Head of caudate nucleus (tissue), 42 donors: ENCODE data around the gene SV2C.
"Not testable (repeated sequence)": the region's sequence is repeated elsewhere in the genome, so short reads cannot be mapped to it uniquely, and the experiment has no call there.

ENCODE experiments used
- DNase-seq, 42 donors: peaks; one replicate each; pipeline versions ENCODE4 v3.0.0 to v3.0.0-alpha.2; 2020 to 2021; ENCODE audit warnings: mixed read lengths in 7 of 42
- intact Hi-C: fragments of 100-400 bp; cut with DNase I; formaldehyde crosslinking; loops from one replicate; pipeline ENCODE4 v1.15.0; 2022

Gene SV2C

DNA sequence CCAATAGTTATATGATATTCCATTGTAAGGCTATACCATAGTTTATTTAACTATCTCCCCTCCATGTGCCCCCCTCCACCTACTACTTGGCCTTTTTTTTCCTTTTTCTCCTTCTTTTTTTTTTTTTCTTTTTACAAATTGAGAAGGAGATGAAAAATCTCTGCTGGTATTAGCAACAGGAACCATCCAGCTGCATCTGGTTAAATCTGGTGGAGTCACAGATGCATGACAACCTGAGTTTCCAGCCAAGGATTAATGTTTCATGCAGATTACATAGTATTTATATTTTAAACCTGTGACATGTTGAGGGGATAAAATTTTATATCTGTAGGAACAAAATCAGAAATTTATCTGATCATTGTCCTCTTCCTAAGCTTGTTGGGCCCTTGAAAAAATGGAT is 191.4 kb downstream of the SV2C start:
- DNase-seq = no peak
- intact Hi-C loops = no loop called here

DNA sequence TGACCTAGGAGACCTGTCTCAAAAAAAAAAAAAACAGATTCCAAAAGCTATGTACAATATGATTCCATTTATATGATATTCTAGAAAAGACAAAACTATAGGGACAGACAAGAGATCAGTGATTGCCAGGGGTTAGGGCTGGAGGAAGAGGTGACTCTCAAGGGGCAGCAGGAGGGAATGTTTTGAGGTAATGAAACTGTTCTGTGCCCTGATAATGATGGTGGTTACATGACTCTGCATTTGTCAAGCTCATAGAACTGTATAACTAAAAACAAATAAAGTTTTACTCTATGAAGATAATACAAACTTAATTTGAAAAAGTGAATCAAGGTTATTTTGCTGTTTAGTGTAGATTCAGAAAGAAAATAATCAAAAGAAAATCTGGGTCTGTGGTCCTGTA is 194.6 kb downstream of the SV2C start:
- no peak for DNase-seq
- intact Hi-C loops = no loop called here

DNA sequence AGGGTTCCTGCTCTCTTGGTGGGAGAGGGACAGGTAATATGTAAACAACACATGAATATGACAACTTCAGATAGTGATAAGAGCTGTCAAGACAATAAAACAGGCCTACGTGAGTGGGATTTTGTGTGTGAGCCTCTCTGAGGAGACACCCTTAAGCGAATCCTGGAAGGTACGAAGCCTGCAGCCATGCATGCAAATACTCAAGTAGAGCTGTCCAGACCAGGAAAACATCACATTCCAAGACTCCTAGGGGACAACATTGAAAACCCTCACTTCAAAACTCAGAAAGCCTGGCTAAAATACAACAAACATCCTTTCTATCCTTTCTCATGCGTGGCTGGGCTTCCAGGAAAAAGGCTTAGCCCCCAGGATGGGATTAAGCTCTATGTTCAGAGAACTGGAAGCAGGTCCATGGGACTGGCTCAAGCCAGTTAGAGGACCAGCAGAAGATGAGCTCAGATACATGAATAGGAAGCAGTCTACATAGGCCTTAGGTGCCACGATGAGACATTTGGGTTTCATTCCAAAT is 195.1 kb downstream of the SV2C start:
- no peak for DNase-seq
- intact Hi-C loops = no loop called here

DNA sequence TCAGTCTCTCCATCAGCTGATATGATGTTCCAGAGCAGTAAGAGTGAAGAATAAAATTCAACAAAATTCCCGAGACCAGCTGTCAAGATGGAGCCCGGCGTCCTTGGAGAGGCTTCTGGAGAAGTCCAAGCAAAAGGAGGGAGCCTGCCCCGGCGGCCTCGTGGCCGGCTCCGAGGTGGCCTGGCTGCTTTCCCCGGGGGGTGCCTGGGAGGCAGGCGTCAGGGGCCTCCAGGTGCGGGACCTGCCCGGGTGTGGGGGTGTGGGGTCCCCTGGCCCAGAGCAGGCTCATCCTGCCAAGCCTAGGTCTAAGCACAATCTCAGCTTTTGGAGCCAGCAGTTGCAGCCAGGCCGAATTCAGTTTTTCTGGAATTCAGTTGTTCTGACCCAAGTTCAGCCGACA is 197.3 kb downstream of the SV2C start:
- no peak for DNase-seq
- intact Hi-C loops = no loop called here

DNA sequence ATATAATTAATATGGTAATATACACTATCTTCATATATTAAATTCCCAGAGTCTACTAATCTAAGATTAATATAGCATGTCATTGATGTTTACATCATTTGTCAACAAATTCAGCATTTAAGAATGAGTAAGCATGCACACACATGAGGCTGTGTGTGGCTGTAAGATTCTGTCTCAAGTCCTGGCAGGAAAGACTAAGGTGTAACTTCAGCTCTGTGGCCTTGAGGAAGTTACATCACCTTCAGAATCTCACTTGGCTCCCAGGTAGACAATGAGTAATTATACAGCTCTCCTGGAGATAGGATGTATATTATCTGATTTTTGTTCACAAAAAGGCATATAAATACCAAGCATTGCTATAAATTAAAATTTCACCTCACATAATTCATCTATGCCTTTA is 200.5 kb downstream of the SV2C start:
- DNase-seq = no peak
- intact Hi-C loops = no loop called here

DNA sequence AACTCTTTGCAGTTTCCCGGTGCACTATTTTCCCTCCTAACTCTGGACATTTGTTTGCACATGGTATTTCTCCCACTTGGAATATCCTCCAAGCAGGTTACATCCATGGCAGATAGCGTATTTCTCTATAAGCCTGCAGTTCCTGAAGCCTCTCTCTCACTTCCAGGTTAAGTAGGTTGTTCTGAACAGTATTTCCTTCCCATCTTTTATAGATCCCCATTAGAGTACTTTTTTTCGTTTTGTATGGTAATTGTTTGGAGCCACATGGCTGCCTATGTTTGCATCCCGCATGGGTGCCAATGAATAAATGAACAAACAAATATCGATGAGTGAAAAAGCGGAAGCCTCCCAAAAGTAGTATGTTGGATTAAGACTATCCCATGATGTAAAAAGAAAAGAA is 206.5 kb downstream of the SV2C start:
- intact Hi-C loops = no loop called here
- DNase-seq = no peak

DNA sequence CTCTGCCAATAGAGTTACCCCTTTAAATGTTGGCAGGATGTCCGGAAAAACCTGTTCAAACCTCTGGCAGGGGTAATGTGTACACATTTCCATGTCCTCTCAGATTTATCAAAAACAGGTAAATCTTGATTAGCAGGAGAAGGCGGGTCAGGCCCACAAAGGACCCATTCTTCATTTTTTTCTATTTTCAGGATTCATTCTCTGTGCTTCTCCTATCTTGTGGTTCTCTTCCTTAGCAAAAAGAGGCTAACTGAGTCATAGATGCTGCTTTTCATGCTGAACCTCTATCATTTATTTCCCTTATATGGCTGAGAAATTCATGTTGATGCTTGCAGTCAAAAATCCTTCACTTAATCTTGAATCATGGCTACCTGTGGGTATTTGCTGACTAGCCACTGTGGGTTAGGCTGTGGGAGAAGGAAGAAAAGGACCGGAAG is 207.2 kb downstream of the SV2C start:
- intact Hi-C loops = no loop called here
- no peak for DNase-seq

DNA sequence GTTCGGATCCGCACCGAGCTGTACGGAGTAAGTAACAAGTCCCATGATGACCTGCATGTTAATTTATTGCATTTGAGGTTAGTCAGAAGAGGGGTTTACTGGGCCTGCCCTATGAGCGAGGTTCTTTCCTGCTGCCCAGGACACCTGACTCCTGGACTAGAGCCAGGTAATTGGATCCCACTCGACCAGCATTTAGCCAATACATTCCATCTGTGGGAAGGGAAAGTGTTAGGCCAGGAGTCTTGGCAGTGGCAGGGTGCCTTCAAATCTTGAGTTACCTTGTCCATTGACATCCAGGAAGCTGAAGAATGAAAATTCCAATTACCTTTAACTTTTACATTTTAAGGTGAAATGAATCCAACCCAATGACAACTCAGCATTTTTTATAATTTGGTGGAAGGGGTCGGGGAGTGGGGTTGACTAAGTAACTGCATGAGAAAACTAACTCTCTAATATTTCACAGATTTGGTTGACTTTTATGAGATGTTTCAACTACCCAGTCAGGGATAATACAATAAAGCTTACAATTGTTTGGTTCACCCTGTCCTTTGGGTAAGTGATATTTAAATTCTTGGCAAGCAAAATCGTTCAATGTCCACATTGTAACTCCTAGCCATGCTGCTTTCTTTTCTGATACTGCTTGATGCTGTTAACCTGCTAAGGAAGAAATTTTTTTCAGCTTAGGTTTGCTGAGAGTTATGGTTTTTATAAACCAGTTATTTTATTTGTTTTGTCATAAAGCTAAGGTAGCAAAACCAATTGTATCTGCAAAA is 208.3 kb downstream of the SV2C start:
- intact Hi-C loops = no loop called here
- DNase-seq = no peak

DNA sequence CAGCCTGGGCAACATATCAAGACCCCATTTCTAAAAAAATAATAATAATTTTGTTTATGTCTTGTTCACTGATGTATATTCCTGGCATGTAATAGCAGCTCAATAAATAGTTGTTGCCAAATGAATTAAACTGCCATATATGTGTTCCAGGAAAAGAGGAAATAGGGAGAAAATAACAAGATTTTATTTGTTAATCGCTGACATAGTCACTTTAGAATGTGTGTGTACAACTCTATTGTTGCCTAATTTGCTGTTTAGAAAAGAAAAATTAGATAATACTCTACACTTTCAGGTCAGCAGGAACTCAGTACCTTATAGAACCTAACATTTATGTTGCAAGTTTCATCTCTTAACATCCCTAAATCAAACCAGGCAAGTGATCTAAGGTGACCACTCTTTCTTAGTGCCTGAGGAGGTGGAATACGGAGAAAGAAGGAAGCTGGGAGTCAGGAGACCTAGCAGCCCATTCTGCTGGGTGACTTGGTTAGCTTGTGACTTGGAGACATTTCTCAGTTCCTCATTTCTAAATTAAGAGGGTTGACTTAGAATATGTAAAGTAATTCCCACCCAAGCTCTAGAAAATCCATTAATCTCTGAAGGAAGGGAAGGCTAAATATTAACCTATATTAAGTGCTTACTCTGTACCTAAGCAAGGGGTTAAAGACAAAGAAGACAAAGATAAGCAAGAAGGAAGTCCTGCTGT is 209.6 kb downstream of the SV2C start:
- no peak for DNase-seq
- intact Hi-C loops = no loop called here

DNA sequence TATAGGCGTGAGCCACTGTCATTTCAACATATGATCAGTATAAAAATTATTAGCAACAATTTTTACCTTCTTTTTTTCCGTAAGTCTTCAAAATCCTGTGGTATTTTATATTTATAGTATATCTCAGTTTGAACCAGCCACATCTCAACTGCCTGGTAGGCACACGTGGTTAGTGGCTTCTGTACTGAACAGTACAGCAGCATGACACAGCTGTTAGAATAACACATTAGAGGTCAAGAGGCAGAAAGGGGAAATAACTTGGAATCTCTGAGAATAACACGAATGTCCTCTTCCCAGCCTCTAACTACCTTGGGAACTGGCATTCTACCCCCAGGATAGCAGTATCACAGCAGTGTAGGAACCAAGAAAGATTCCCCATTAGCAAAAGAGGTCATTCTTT is 211.4 kb downstream of the SV2C start:
- DNase-seq = no peak
- intact Hi-C loops = no loop called here

DNA sequence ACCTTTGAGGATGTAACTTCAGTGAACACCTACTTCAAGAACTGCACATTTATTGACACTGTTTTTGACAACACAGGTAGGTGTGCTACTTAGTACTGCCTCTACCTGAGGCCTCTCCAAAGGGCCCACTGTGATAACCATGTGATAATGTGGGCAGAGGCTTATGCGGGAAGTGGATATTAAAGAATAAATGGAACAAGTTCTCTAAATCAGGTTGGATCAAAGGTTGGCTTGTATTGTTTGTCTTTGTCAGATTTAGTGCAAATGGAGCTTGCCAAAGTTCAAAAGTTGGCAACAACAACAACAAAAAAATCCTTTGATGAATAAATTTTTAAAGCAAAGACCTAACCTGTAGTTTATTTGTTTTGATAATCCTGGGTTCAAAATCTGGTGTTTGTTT is 215.7 kb downstream of the SV2C start:
- DNase-seq = no peak
- intact Hi-C loops = no loop called here

DNA sequence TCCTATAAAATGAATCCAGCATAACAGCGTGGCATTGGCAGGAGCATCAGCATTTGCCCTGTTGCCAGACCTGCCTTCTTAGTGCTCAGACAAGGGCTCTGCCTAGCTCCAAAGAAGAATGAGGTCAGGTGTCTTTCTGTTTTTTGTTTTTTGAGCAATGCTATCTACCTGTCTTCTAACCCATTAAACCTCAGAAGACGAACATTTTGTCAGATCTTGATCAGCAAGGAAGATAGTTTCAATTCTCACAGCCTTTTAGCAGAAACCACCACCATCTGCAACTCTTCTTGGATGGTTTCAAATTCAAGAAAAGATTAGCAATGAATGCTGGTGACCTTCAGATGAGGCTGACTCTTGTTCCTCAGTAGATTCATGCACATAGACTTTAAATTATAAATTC is 216.4 kb downstream of the SV2C start:
- DNase-seq = no peak
- intact Hi-C loops = no loop called here

DNA sequence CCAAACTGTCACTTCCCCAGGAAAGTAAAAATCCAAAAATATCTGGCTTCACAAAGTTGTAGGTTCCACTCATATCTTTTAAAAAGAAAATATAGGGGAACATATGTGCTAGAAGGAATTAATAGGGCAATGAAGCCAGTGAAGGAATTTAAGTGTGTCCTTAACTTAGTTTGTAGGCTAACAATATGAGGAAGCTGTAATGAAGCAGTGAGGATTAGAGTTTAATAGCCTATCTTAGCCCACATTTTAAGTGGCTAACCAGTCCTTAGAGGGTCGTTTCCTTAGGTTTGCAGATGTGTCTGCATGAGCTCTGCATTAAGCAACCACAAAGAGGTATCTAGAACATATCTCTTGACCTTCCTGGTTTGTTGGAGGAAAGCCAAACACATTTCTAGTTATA is 218.7 kb downstream of the SV2C start:
- DNase-seq, intact Hi-C loops: not testable (repeated sequence)

DNA sequence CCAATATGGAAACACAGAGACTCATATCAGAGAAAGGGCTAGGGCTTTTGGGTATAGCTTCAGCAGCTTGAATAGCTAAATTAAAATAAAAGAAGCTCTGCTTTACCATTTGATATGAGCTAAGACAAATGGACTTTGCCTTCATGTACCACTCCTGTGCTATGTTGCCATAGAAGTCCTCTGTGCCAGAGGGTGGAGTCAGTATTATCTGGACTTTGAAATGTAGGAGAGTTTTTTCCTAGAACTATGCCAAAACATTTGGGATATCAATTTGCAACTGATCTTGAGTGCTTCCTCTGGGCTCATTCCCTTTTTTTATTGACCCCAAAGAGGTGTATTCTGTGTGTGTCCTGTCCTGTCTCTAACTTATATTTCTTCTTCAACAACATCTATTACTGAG is 219.5 kb downstream of the SV2C start:
- DNase-seq, intact Hi-C loops: not testable (repeated sequence)

DNA sequence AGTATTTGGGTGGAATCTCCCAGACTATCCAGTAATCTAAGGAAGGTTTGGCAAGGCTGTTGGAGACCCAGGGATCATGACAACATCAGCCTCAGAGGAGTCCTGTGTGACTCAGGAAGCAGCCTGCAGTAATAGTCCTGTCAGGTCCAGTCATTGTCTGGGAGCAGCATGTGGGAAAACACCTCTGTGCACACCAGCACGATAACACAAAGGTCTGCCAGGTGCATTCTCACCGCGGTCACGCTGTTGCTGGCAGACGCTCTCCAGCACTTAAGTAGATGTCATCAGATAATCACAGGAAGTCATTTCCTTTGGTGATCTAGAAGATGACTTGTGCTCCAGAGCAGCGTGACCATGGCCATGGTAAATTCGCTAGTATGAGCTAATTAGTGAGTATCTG is 220.7 kb downstream of the SV2C start:
- intact Hi-C loops = no loop called here
- no peak for DNase-seq

DNA sequence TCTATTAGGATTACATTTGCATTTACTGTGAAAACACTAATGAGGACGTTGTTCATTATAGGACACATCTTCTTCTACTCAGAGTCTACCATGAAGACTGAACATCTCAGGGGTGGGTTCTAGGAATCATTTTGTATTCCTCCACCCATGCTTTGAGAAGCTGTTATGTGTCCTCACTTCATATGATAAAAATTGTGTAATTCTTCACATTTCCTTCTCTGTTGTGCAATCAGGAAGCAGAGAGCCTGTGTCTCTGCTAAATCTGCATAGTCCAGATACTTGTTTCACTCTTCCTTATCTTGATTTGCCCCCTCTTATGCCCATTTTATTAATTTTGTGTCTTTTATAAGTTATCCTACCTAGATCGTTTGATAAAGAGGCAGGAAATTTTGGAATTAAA is 222.1 kb downstream of the SV2C start:
- intact Hi-C loops = no loop called here
- no peak for DNase-seq

DNA sequence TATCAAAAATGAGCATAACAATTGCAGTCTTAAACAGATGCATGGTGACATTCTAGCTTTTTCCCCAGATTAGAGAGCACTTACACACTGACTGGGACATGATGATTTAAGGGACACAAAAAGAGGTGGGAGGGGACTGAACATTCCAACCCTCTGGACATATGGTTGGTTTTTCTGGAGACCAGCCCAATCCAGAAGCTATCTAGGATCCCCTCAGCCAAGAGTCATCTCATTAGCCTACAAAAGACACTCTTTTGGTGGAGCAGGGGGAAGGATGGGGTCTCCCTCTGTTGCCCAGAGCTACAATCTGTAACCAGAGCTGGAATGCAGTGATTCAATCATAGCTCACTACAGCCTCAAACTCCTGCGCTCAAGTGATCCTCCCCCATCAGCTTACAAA is 222.6 kb downstream of the SV2C start:
- no peak for DNase-seq
- intact Hi-C loops = no loop called here

DNA sequence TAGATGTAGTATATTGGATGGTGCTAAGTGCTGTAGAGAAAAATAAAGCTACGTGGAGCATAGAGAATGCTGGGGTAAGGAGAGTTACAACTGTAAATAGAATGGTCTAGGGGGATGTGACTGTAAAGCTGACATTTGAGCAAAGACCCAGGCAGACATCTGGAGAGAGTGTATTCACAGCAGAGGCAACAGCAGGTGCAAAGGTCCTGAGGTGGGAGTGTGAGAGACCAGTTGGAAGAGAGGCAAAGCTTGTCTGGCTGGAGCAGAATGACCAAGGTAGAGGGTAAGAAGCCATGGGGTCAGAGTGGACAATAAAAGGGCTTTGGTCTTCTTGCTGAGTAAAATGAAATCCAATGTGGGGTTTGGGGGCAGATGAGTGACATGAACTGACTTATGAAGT is 227.0 kb downstream of the SV2C start:
- DNase-seq = no peak
- intact Hi-C loops = no loop called here

DNA sequence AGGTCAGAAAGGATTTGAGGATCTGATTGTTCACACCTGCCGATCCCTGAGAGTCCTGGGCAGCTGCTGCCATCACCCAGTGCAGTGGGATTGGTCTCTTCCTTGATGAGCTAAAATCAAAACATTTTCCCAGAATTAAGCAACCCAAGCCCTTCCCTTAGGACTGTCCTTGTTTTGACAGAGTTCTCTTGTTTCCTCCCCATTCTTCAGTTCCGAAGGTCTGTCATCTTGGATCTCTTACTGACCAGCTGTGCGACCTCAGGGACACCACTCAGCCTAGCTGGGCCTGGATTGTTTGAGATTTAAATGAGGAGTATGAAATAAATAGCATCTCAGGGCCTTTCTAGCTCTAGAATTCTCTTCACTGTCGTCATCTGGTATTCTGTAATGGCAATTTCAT is 229.6 kb downstream of the SV2C start:
- no peak for DNase-seq
- intact Hi-C loops = no loop called here

DNA sequence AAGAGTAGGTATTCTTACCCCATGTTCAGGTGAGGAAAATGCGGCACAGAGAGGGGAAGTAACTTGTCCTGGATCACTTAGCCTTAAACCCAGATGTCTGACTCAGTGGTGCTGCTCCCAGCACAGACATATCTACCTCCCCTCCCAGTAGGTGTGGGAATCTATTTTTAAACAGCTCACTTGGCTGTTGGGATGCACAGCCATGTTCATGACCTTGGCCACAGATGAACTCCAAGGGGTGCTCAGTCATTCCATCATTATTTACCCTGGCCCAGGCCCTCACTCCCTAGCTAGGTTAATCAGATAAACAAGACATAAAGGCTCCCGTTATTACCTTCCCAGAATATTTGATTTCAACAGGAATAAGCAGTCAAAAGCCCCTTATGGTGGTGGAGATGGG is 231.5 kb downstream of the SV2C start:
- DNase-seq = no peak
- intact Hi-C loops = no loop called here

DNA sequence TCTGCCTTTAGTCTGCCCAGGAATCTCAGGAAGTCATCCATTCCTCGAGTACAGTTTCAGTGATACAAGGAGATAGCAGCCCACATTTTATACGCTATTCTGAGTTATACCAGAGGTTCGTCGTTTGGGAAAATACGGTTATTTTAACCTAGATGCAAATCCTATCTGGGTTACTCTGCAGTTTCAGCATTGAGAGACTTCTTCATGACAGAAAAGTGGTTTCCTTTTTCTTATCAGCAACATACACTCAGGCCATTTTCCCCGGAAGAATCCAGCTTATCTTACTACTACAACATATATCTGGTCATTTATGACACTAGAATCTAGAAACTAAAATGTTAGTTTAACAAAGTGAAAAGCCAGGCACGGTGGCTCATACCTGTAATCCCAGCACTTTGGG is 236.5 kb downstream of the SV2C start:
- no peak for DNase-seq
- intact Hi-C loops = no loop called here
